Keratinocyte (primary cell): ENCODE data around the gene UQCC3. TPM values are rescaled to one million over a fixed set of nuclear protein-coding genes. Genes with fewer than 3 reads are reported as not detected.

Experiments used
- DNase-seq: peaks from one replicate; pipeline ENCODE4 v3.0.0-alpha.2; 2011; ENCODE audit warnings: low read depth, missing footprints, low spot score
- FAIRE-seq: peaks from 2 replicates; lab custom pipeline; 2011; peaks lifted over from hg19 to GRCh38; lab: Jason Lieb, UNC
- H2AFZ ChIP-seq: 2 replicates; pipeline ENCODE4 v1.6.0; 2012; ENCODE audit warnings: low read length, control low read depth, inconsistent platforms; ENCODE audit not compliant: control insufficient read depth
- H3K27ac ChIP-seq: 2 replicates; pipeline ENCODE4 v1.5.1; 2011; ENCODE audit warnings: low read length; ENCODE audit not compliant: control insufficient read depth, insufficient read depth
- H3K27me3 ChIP-seq: 3 replicates; pipeline ENCODE4 v1.6.0; 2011; ENCODE audit warnings: low read length; ENCODE audit not compliant: control insufficient read depth, insufficient read depth; ENCODE audit errors: extremely low read depth
- H3K36me3 ChIP-seq, 2 experiments: 2 replicates in 1 of 2; 3 replicates in 1 of 2; pipeline ENCODE4 v1.5.1; 2011; ENCODE audit warnings: low read length in 2 of 2, mild to moderate bottlenecking in 1 of 2; ENCODE audit not compliant: control insufficient read depth in 2 of 2, insufficient read depth in 2 of 2; ENCODE audit errors: extremely low read depth in 1 of 2
- H3K4me1 ChIP-seq: 3 replicates; pipeline ENCODE4 v1.5.1; 2011; ENCODE audit warnings: low read length; ENCODE audit not compliant: control insufficient read depth, insufficient read depth; ENCODE audit errors: extremely low read depth
- H3K4me2 ChIP-seq: 3 replicates; pipeline ENCODE4 v1.6.0; 2011; ENCODE audit warnings: low read depth, low read length; ENCODE audit not compliant: control insufficient read depth, insufficient read depth; ENCODE audit errors: extremely low read depth
- H3K4me3 ChIP-seq, 3 experiments: fragments of 200-600 bp in 1 of 3; sonication (generic) in 1 of 3; 2 replicates in 2 of 3; 3 replicates in 1 of 3; pipeline ENCODE4 v1.5.1; 2011 to 2016; ENCODE audit warnings: low read length in 3 of 3, mild to moderate bottlenecking in 3 of 3, control low read depth in 2 of 3, inconsistent platforms in 1 of 3, low read depth in 1 of 3, mixed read lengths in 1 of 3, mixed run types in 1 of 3, moderate library complexity in 1 of 3; ENCODE audit not compliant: control insufficient read depth in 2 of 3, insufficient read depth in 2 of 3; ENCODE audit errors: extremely low read depth in 1 of 3
- H3K79me2 ChIP-seq: 2 replicates; pipeline ENCODE4 v1.6.0; 2012; ENCODE audit warnings: low read length; ENCODE audit not compliant: control insufficient read depth, insufficient read depth
- H3K9ac ChIP-seq: 3 replicates; pipeline ENCODE4 v1.6.0; 2011; ENCODE audit warnings: low read length; ENCODE audit not compliant: control insufficient read depth, insufficient read depth; ENCODE audit errors: extremely low read depth
- H3K9me1 ChIP-seq: 3 replicates; pipeline ENCODE4 v1.6.0; 2011; ENCODE audit warnings: low read length; ENCODE audit not compliant: control insufficient read depth, insufficient read depth; ENCODE audit errors: extremely low read depth
- H3K9me3 ChIP-seq: 2 replicates; pipeline ENCODE4 v1.5.1; 2012; ENCODE audit warnings: low read depth, low read length; ENCODE audit not compliant: control insufficient read depth
- H4K20me1 ChIP-seq: 3 replicates; pipeline ENCODE4 v1.6.0; 2011; ENCODE audit warnings: low read length; ENCODE audit not compliant: control insufficient read depth, insufficient read depth; ENCODE audit errors: extremely low read depth
- EZH2 ChIP-seq: IDR thresholded peaks from one replicate; pipeline ENCODE4 v1.6.1; 2012; ENCODE audit warnings: inconsistent platforms, mild to moderate bottlenecking, low read length, moderate library complexity
- dilution Hi-C: fragments of 300-500 bp; cut with MboI; formaldehyde crosslinking; loops from one replicate; pipeline ENCODE4 v1.7.0; 2020; ENCODE audit warnings: low sequenced_read_pairs; ENCODE audit not compliant: extremely low pct_ligation_motif_present
- polyA plus RNA-seq, 5 experiments: library from polyadenylated mRNA; depleted of rRNA in 3 of 5; stranded (reverse) in 3 of 5; stranded (forward) in 1 of 5; unstranded in 1 of 5; fragments of >200 nt; gene quantifications; 1 replicate in 1 of 5; 2 replicates in 3 of 5; 3 replicates in 1 of 5; pipeline versions ENCODE4 v1.2.1 to v1.2.3, GENCODE V29; 2011 to 2012; ENCODE audit warnings: missing spikeins in 2 of 5, low read depth in 1 of 5, low replicate concordance in 1 of 5
- TF ChIP-seq, protein P1 (sequence below), 3 experiments: IDR thresholded peaks in 1 of 3; conservative IDR thresholded peaks in 1 of 3; optimal IDR thresholded peaks in 1 of 3; 2 replicates in 2 of 3; 3 replicates in 1 of 3; pipeline versions ENCODE3 to v1.5.1; 2011; ENCODE audit warnings: low read length in 3 of 3, mild to moderate bottlenecking in 3 of 3, moderate library complexity in 2 of 3, control low read depth in 1 of 3, inconsistent platforms in 1 of 3; ENCODE audit not compliant: insufficient read depth in 2 of 3; ENCODE audit errors: extremely low read depth in 1 of 3

UQCC3 gene
- polyA plus RNA-seq, 1 donor (not counting 4 experiments of a cell fraction or from before 2014, with no cell fraction given) = 8.6 TPM

GRCh38 chr11:62705413-62705812, 33.9 kb downstream of the UQCC3 start:
- no peaks in the 10 kb centered on the region for H3K9me1 ChIP-seq
- no peaks in the 10 kb centered on the region for H3K9me3 ChIP-seq
- H3K4me1 ChIP-seq = peaks cover 36% of the 10 kb centered on the region
- FAIRE-seq = no peak
- peak overlapping the region; percentile 92 for H2AFZ ChIP-seq
- peaks cover 2 to 8% of the 10 kb centered on the region in 2 experiments for H3K36me3 ChIP-seq
- no peak for DNase-seq
- H3K79me2 ChIP-seq = no peaks in the 10 kb centered on the region
- no peaks in the 10 kb centered on the region for H4K20me1 ChIP-seq
- dilution Hi-C loops = no loop called here
- TF ChIP-seq, protein P1, sequence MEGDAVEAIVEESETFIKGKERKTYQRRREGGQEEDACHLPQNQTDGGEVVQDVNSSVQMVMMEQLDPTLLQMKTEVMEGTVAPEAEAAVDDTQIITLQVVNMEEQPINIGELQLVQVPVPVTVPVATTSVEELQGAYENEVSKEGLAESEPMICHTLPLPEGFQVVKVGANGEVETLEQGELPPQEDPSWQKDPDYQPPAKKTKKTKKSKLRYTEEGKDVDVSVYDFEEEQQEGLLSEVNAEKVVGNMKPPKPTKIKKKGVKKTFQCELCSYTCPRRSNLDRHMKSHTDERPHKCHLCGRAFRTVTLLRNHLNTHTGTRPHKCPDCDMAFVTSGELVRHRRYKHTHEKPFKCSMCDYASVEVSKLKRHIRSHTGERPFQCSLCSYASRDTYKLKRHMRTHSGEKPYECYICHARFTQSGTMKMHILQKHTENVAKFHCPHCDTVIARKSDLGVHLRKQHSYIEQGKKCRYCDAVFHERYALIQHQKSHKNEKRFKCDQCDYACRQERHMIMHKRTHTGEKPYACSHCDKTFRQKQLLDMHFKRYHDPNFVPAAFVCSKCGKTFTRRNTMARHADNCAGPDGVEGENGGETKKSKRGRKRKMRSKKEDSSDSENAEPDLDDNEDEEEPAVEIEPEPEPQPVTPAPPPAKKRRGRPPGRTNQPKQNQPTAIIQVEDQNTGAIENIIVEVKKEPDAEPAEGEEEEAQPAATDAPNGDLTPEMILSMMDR (optimal IDR thresholded peaks at IDR 0.05 in 1 of 3, IDR thresholded peaks at IDR 0.05 in 1 of 3, conservative IDR thresholded peaks at IDR 0.05 in 1 of 3; ENCODE audit: extremely low read depth in 1 of 3, insufficient read depth in 2 of 3, low read length in 3 of 3) = peak in 2 of 3 experiments; percentile 13 to 26
- no peak for TF ChIP-seq EZH2
- peak overlapping the region; percentile 99 for H3K4me2 ChIP-seq
- H3K4me3 ChIP-seq = peak overlapping the region; percentile 59 to 95 (median 72)
- peak overlapping the region; percentile 87 for H3K27ac ChIP-seq
- no peaks in the 10 kb centered on the region for H3K27me3 ChIP-seq
- H3K9ac ChIP-seq = peak overlapping the region; percentile 86

DNA sequence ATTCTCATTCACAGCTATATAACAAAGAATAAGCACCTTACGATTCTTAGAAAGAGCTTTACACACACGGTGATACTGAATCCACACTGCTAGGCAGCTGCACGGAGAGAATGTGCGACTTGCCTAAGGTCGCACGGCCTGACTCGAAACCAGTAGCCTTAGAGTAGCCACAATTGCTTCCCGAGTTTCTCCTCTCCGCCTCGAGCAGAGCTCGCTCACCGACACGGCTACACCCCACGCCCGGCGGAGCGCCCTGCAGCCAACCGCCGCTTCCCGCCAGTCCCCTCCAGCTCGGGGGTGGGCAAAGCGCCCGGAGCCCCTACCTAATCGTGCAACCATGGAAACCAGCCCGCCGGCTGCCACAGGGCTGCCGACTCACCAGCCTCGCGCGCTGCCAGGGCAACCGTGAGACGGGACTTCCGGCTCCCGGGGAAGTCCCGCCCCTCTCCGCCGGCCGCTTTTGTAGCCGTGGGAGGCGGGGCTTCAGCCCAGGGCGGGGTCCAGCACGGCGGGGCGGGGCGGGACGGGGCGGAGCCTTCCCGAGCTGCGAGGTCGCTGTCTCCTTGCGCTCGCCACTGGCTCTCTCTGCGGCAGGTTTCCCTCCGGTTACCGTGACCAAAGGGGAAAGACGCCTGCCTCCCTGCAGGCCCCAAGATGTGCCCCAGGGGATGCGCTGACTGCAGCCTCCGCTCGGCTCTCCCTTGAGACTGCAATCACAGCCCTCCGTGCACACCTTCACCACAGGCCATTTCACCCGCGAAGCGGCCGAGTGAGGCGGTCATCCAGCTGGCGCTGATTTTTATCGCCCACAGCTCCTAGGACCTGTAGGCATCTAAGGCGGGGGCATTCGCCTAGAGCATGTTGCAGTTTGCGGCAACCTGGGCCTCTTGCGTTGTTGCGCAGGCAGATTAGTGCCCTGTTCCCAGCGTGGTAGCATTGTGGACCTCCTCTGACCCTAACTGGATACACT, 34.7 kb downstream of the UQCC3 start:
- Histone ChIP-seq H3K79me2 (no peaks in the 10 kb centered on the region), H3K27me3 (no peaks in the 10 kb centered on the region), H3K9me1 (no peaks in the 10 kb centered on the region), H3K4me2 (peak overlapping the region; percentile 99), H3K27ac (peak overlapping the region; percentile 87), H3K9me3 (no peaks in the 10 kb centered on the region), H3K9ac (peak overlapping the region; percentile 86), H3K4me1 (peaks cover 36% of the 10 kb centered on the region), H4K20me1 (no peaks in the 10 kb centered on the region), H3K36me3 (peaks cover 2 to 11% of the 10 kb centered on the region in 2 experiments), H2AFZ (peak overlapping the region; percentile 92), H3K4me3 (peak overlapping the region; percentile 59 to 95 (median 72))
- DNase-seq (peak; percentile 73), FAIRE-seq (no peak)
- dilution Hi-C loops = no loop called here
- TF ChIP-seq, protein P1 (optimal IDR thresholded peaks at IDR 0.05 in 1 of 3, IDR thresholded peaks at IDR 0.05 in 1 of 3, conservative IDR thresholded peaks at IDR 0.05 in 1 of 3; ENCODE audit: extremely low read depth in 1 of 3, insufficient read depth in 2 of 3, low read length in 3 of 3) = no peak
- TF ChIP-seq EZH2 = no peak
